T-helper 22 cell (primary cell): ENCODE results near the gene KLHDC7A.

Experiments
- DNase-seq: peaks from one replicate; pipeline ENCODE4 v3.0.0-alpha.2; 2020; ENCODE audit warnings: low read depth

KLHDC7A gene

DNA sequence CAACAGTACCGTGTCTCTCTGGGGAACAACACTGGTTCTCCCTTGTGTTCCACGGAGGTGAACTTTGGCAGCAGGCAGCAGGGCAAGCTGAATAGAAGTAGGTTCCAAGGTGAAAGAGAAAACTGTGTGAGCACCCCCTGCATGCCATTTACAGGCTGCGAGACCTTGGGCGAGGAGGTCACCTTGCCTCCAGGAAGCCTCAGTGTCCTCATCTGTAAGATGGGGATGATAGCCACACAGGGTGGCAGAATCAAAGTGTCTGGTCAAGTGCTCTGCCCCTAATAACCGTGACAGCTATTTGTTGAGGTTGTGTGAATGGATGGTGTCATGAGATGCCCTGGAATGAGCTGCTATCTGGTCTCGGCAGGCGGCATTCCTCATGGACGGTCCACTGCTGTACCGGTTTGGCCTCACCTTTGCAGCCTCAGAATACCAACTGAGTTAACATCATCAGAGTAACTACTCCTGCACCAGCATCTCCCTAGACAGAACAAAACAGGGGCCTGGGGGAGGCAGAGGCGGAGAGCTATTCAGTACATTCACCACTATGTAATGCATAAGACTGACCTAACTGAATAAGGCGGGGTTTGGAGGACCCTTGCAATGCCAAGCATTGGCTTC is 7.4 kb upstream of the KLHDC7A start:
- DNase-seq = no peak

GRCh38 chr1:18474559-18475175 is 6.1 kb upstream of the KLHDC7A start:
- DNase-seq = no peak

DNA sequence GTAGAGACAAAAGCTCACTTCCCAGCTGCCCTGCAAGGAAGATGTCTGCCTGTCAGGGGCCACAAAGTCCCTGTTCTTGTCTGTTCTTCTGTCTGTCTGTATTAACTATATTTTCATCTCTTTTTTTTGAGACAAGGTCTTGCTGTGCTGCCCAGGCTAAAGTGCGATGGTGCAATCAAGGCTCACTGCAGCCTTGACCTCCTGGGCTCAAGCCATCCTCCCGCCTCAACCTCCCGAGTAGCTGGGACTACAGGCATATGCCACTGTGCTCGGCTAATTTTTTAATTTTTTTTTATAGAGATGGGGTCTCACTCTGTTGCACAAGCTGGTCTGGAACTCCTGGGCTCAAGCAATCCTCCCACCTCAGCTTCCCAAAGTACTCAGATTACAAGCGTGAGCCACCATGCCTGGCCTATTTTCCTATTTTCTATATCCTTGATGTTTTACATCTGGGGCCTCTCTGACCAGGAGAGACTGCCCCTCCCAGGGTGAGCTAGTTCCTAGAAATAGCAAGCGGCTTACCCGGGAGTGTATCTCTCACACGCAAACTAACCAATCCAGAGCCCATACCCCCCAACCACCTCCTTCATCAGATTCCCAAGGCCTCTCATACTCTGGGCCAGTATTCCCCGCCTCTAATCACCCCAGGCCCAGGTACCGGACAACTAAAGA is 5.4 kb upstream of the KLHDC7A start:
- no peak for DNase-seq

DNA sequence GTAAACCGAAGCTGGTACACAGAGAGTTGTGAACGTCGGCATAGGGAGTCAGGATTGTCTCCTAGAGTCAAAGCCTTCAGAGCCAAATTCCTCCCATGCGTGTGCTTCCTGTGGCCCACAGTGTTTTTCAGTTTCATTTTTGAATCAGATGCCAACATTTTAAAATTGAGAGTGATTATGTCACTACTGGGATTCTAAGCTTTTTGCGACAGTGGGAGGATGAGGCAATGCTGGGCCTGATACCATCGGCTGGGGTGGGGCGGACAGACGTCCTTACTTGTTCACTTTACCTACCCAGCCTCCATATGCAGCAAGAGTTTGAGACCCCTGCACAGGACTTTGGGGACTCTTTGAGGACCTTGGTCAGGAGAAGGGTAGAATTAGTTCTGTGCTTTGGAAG is 1.3 kb upstream of the KLHDC7A start:
- DNase-seq = no peak

- DNase-seq = no peak
Measured at GRCh38 chr1:18481190-18481920, 625 bp downstream of the KLHDC7A start.

GRCh38 chr1:18481921-18482701 is 1.4 kb downstream of the KLHDC7A start:
- DNase-seq = no peak

GRCh38 chr1:18482721-18483425 is 2.1 kb downstream of the KLHDC7A start:
- no peak for DNase-seq

- DNase-seq = no peak
Measured at GRCh38 chr1:18484276-18484675, 3.5 kb downstream of the KLHDC7A start.

DNA sequence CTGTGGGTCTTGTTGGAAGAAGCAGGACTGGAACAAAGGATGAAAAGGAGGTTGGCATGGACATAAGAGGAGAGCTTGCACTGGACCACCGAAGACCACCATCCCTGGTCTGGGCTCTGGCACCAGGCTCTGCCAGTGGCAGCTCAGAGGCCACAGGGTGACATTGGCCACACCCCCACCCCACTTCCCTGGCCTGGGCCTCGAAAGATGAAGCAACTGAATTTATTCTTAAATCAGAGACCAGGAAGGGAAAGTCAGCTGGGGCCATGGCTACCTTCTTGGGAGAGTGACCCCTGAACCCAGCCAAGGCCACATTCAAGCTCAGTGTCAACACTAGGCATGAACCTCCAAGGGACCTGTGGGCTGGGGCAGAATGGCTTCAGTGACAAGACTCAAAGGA is 4.0 kb downstream of the KLHDC7A start:
- no peak for DNase-seq

DNA sequence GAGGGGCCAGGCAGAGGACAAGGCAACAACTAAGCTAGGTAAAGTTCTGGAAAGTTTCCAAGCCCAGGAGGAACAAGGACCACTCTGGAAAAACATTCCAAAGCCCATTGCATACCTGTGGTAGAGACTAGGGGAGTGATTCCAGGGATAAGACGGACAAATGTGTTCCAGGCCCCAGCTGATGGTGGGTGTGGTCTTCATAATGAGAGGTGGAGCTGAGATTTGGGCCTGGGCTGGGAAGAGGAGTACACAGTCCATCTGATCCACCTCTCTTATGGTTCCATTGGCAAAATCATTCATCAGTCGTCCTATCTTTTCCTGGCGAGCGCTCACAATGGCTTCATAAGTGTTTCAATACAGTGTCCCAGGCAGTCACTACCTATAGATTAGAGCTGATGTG is 4.5 kb downstream of the KLHDC7A start:
- no peak for DNase-seq

- no peak for DNase-seq
Measured at GRCh38 chr1:18486195-18486594, 5.5 kb downstream of the KLHDC7A start.

- no peak for DNase-seq
Measured at GRCh38 chr1:18489417-18490143, 8.8 kb downstream of the KLHDC7A start.

- DNase-seq = no peak
Measured at GRCh38 chr1:18491168-18491567, 10.4 kb downstream of the KLHDC7A start.

DNA sequence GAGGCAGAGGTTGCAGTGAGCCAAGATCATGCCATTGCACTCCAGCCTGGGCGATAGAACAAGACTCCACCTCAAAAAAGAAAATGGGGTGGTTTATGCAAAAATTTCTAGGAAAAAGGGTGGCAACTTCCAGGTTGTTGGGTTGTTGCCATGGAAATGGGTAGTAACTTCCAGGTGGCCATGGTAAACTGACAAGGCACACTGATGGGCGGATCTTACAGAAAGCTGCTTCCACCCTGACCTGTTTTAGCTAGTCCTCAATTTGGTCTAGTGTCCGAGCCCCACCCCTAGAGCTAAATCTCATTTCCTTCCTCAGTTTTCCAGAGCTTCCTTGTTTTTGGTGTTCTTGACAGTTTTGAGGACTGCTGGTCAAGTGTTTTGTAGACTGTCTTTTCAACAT is 13.6 kb downstream of the KLHDC7A start:
- no peak for DNase-seq

DNA sequence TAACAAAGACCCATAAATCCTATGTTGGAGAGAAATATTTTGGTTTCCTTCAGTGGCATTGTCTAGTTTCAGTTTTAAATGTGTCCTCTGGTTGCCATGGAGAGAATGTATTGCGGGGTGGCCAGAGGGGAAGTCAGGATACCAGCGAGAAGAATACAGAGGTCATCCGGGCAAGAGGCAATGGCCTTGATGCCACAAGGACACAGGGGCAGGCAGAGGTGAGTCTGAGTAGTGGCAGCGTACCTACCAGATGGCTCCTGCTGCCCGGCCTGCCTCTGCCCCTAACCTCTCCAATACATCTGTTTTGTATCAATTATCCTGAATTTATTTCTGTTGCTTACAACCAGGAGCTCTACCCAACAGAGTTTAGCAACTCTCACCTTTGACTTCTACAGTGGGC is 14.9 kb downstream of the KLHDC7A start:
- DNase-seq = no peak

GRCh38 chr1:18496056-18496455 is 15.3 kb downstream of the KLHDC7A start:
- DNase-seq = no peak

GRCh38 chr1:18496497-18497235 is 15.9 kb downstream of the KLHDC7A start:
- DNase-seq = no peak

DNA sequence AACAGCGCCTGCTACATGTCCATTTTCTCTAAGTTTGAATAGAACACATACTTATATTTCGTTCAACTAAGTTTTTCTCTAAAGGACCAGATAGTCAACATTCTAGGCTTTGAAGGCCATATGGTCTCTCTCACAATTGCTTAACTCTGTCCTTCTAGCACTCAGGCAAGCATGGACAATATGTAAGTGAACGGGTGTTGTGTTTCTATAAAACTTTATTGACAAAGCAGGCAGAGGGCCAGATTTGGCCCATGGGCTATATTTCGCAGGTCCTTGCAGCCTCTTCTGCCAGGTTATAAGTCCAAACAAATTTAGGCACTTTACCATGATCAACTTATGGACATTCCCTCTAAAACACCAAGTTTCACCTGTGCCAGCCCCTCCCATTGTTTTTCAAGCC is 21.1 kb downstream of the KLHDC7A start:
- DNase-seq = no peak

- no peak for DNase-seq
Measured at GRCh38 chr1:18504609-18505008, 23.9 kb downstream of the KLHDC7A start.

DNA sequence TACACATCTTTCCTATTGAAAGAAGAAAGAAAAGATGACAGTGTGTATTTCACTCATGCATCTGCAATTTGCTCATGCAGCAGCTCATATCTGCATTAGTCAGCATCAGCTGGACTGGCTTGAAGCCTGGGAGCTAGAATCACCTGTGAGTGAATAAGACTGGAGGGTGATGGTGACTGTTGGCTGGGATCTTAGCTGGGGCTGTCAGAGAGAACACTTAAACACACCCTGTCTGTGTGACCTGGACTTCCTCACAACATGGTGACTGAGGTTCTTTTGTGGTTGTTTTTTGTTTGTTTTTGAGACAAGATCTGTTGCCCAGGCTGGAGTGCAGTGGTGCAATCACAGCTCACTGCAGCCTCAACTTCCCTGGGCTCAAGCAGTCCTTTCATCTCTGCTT is 24.9 kb downstream of the KLHDC7A start:
- DNase-seq = no peak
